ENCODE results near the gene SBNO2. TPM values are rescaled to one million over a fixed set of nuclear protein-coding genes. Genes with fewer than 3 reads are reported as not detected.

Gene SBNO2
- total RNA-seq, 1 experiment from 2014 or later, result 97.8 TPM

DNA sequence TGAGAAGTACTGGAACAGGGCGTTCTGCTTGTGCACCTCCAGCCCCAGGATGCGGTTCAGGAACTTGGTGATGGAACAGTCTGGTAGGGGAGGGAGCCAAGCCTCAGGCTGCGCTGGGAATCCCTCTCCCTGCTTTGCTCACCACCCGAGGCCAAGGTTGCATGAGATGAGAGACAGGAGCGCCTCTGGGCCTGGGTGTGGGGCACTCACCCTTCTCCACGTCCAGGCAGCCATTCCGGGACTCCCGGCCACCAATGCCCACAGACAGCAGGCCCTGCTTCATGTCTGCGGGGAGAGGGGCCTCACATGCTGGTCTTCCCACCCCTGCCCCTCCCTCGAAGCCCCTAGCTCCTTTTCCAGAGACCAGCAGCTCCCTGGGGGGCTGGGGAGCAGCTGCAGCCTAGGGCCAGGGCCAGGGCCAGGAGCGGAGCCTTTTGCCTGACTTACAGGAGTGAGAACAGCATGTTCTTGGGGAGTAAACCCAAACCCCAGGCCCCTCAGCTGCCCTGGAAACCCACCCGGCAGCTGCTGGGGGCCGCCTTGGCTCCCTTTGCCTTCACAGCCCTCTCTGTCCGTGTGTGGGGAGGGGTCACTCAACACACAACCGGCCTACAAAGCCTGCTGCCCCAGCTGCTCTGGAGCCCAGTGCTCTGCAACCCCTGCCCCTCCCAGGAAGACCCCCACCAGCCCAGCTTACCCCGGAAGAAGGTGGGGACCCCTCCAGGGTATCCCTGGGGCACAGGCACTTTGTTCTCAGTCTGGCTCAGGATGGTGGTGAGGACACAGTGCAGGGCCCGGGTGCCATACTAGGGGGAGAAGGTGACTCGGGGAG lies 63.0 kb downstream of the SBNO2 start:
- intact Hi-C loops (cut with micrococcal nuclease; ENCODE audit: unreplicated experiment), result no loop called here
- Mint-ChIP-seq H3K27me3 (ENCODE audit: unreplicated experiment) (no peaks in the 10 kb centered on the region), H3K4me3 (ENCODE audit: low read depth, unreplicated experiment) (no peak overlapping the region), H3K9me3 (ENCODE audit: low read depth, unreplicated experiment) (no peaks in the 10 kb centered on the region), H3K4me1 (ENCODE audit: low read depth, unreplicated experiment) (no peaks in the 10 kb centered on the region), H3K27ac (ENCODE audit: unreplicated experiment) (no peak overlapping the region), H3K36me3 (ENCODE audit: insufficient read depth, unreplicated experiment) (peaks cover 46% of the 10 kb centered on the region)
- no peak for DNase-seq
- BruUV-seq (replicated peaks), result no TSS peak
- CTCF ChIA-PET, result no interaction called here
- TF ChIP-seq, protein P1, sequence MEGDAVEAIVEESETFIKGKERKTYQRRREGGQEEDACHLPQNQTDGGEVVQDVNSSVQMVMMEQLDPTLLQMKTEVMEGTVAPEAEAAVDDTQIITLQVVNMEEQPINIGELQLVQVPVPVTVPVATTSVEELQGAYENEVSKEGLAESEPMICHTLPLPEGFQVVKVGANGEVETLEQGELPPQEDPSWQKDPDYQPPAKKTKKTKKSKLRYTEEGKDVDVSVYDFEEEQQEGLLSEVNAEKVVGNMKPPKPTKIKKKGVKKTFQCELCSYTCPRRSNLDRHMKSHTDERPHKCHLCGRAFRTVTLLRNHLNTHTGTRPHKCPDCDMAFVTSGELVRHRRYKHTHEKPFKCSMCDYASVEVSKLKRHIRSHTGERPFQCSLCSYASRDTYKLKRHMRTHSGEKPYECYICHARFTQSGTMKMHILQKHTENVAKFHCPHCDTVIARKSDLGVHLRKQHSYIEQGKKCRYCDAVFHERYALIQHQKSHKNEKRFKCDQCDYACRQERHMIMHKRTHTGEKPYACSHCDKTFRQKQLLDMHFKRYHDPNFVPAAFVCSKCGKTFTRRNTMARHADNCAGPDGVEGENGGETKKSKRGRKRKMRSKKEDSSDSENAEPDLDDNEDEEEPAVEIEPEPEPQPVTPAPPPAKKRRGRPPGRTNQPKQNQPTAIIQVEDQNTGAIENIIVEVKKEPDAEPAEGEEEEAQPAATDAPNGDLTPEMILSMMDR (IDR thresholded peaks at IDR 0.05; ENCODE audit: unreplicated experiment), result no peak

DNA sequence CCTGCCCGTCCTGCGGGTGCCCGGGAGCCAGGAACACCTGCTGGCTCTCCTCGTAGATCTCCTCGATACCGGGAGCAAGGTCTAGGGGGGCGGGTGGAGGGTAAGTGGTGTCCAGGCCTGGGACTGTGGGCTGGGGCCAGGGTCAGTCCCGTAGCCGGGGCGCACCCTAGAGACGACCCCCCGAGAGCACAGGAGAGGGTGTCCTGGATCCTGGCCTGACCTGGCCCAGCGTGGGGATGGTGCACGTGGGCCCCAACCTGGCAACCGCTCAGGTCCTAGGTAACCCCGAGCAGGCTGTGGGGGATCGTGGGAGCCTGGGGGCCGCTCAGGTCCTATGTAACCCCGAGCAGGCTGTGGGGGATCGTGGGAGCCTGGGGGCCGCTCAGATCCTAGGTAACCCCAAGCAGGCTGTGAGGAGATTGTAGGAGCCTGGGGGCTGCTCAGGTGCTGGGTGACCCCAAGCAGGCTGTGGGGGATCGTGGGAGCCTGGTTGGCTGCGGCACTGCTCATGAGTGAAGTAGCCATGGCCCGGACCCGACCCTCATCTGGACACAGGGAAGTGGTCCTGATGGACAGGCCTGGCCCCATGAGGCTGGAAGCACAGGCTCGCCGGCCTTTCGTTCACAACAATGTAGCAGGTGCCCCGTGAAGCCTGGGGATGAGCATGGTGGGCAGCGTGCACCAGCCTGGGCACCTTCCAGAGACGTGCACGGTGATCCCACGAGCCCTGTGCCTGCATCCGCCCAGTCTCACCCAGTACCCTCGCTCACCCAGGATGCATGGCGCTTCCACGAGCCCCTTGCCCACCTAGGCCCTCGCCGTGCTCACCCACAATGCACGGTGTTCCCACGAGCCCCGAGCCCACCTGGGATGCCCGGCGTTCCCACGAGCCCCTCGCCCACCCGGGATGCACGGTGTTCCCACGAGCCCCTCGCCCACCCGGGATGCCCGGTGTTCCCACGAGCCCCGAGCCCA lies 64.1 kb downstream of the SBNO2 start:
- intact Hi-C loops (cut with micrococcal nuclease; ENCODE audit: unreplicated experiment), result no loop called here
- H3K9me3 Mint-ChIP-seq (ENCODE audit: low read depth, unreplicated experiment), result no peaks in the 10 kb centered on the region
- H3K4me1 Mint-ChIP-seq (ENCODE audit: low read depth, unreplicated experiment), result no peaks in the 10 kb centered on the region

DNA sequence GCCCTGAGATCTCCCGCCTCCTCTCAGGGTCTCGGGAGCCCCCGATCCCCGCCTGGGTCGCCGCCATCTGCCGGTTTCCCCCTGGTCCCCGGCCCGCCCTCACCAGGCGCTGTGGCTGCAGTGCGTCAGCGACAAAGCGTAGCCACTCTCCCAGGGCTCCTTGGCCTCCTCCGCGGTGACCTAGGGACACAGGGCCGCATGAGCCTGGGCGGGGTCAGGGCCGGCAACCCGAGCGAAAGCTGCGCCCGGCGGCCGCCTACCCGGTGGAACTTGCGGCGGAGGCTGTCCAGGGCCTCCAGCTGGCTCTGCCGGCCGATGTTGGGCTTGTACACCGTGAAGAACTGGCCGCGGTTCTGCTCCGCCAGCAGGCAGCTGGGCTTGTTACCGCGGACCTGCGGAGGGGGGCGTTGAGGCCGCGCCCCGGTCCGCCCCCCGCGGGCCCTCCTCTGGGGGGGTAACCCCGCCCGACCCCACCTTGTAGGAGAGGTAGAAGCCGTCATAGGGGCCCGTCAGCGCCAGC lies 65.0 kb downstream of the SBNO2 start:
- no TSS peak for BruUV-seq (replicated peaks)
- H3K4me3 Mint-ChIP-seq (ENCODE audit: low read depth, unreplicated experiment), result no peak overlapping the region
- peaks cover 62% of the 10 kb centered on the region for H3K36me3 Mint-ChIP-seq (ENCODE audit: insufficient read depth, unreplicated experiment)
- H3K9me3 Mint-ChIP-seq (ENCODE audit: low read depth, unreplicated experiment), result no peaks in the 10 kb centered on the region
- TF ChIP-seq, protein P1 (IDR thresholded peaks at IDR 0.05; ENCODE audit: unreplicated experiment), result no peak
- no peak for DNase-seq
- CTCF ChIA-PET, result no interaction called here
- H3K27ac Mint-ChIP-seq (ENCODE audit: unreplicated experiment), result no peak overlapping the region
- no peaks in the 10 kb centered on the region for H3K27me3 Mint-ChIP-seq (ENCODE audit: unreplicated experiment)
- intact Hi-C loops (cut with micrococcal nuclease; ENCODE audit: unreplicated experiment), result no loop called here
- no peaks in the 10 kb centered on the region for H3K4me1 Mint-ChIP-seq (ENCODE audit: low read depth, unreplicated experiment)

More for the DNA sequence above, 64.1 kb downstream of the SBNO2 start:
- TF ChIP-seq, protein P1 (IDR thresholded peaks at IDR 0.05; ENCODE audit: unreplicated experiment), result no peak
- DNase-seq, result no peak
- BruUV-seq (replicated peaks), result no TSS peak
- H3K27me3 Mint-ChIP-seq (ENCODE audit: unreplicated experiment), result no peaks in the 10 kb centered on the region
- H3K36me3 Mint-ChIP-seq (ENCODE audit: insufficient read depth, unreplicated experiment), result peaks cover 57% of the 10 kb centered on the region
- CTCF ChIA-PET, result no interaction called here
- no peak overlapping the region for H3K27ac Mint-ChIP-seq (ENCODE audit: unreplicated experiment)
- H3K4me3 Mint-ChIP-seq (ENCODE audit: low read depth, unreplicated experiment), result no peak overlapping the region

DNA sequence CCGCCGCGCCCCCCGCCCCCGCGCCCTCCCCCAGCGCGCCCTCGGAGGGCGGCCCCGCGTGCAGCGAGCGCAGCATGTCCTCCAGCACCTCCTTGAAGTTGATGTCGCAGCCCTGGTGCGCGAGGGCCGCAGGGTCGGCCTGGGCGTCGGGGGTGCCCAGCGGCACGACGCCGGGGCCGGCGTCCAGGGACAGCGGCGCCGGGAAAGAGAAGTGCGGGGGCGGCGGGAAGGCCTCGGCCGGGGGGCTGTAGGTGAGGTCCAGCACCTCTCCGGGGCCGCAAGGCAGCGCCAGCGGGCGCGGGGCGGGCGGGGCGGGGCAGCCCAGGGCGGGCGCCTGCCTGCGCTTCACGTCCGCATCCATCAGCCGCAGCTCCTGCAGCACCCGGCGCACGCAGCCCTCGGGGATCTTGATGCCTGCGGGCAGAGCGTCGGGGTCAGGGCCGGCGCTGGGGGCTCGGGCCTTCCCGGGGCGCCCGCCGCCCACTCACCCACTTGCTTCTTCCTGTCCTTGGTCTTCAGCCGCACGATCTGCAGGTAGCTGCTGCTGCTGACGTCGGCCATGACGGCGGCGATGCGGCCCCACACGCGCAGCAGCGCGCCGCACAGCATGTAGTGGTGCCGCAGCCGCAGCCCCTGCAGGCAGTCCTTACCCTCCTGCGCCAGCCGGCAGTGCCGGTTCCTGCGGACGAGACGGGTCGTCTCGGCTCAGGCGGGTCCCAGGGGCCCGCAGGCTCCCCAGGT lies 65.6 kb downstream of the SBNO2 start:
- peaks cover 63% of the 10 kb centered on the region for H3K36me3 Mint-ChIP-seq (ENCODE audit: insufficient read depth, unreplicated experiment)
- no TSS peak for BruUV-seq (replicated peaks)
- H3K4me3 Mint-ChIP-seq (ENCODE audit: low read depth, unreplicated experiment), result no peak overlapping the region
- no peaks in the 10 kb centered on the region for H3K27me3 Mint-ChIP-seq (ENCODE audit: unreplicated experiment)
- no peak for DNase-seq
- no peak overlapping the region for H3K27ac Mint-ChIP-seq (ENCODE audit: unreplicated experiment)
- TF ChIP-seq, protein P1 (IDR thresholded peaks at IDR 0.05; ENCODE audit: unreplicated experiment), result no peak
- H3K9me3 Mint-ChIP-seq (ENCODE audit: low read depth, unreplicated experiment), result no peaks in the 10 kb centered on the region
- H3K4me1 Mint-ChIP-seq (ENCODE audit: low read depth, unreplicated experiment), result no peaks in the 10 kb centered on the region
- CTCF ChIA-PET, result no interaction called here
- intact Hi-C loops (cut with micrococcal nuclease; ENCODE audit: unreplicated experiment), result no loop called here
